OCI-LY3 (cell line): ENCODE data around the gene HSD17B10.

ENCODE experiments used
- EZH2phosphoT487 ChIP-seq: fragments of 200-600 bp; shearing (Covaris generic); IDR thresholded peaks from 2 replicates; pipeline ENCODE4 v1.6.1; 2018; ENCODE audit warnings: antibody characterized with exemption, mixed run types, low read depth
- TF ChIP-seq, protein P1 (sequence below): fragments of 200-600, 300-600 bp; sonication (generic); IDR thresholded peaks from 2 replicates; pipeline ENCODE4 v1.5.1; 2014; ENCODE audit warnings: antibody characterized with exemption, low read length, low read depth

DNA sequence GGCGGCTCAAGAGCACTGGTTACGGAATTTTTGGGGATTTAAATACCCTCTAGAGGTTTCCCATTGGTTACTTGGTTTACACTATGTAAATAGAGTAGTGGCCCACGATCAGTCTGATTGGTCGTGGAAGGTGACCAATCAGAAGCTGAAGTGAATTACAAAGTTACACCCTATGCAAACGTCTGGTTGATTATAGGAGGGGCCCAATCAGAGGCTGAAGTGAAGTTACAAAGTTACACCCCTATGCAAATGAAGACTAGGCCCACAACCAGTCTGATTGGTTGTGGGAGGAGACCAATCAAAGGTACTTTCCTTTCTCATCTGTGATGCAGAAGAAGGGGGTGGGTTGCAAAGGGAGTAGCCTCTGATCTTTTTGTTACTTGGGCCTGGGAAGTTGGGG is 45.1 kb upstream of the HSD17B10 start:
- TF ChIP-seq, protein P1, sequence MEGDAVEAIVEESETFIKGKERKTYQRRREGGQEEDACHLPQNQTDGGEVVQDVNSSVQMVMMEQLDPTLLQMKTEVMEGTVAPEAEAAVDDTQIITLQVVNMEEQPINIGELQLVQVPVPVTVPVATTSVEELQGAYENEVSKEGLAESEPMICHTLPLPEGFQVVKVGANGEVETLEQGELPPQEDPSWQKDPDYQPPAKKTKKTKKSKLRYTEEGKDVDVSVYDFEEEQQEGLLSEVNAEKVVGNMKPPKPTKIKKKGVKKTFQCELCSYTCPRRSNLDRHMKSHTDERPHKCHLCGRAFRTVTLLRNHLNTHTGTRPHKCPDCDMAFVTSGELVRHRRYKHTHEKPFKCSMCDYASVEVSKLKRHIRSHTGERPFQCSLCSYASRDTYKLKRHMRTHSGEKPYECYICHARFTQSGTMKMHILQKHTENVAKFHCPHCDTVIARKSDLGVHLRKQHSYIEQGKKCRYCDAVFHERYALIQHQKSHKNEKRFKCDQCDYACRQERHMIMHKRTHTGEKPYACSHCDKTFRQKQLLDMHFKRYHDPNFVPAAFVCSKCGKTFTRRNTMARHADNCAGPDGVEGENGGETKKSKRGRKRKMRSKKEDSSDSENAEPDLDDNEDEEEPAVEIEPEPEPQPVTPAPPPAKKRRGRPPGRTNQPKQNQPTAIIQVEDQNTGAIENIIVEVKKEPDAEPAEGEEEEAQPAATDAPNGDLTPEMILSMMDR = no peak
- no peak for TF ChIP-seq EZH2phosphoT487
